HG03460 (cell line): ENCODE results near the gene ZMYND19.
"Not testable (repeated sequence)": the region's sequence is repeated elsewhere in the genome, so short reads cannot be mapped to it uniquely, and the experiment has no call there.

Source experiments
- ATAC-seq: cut with Tn5 transposase; IDR thresholded peaks from one replicate; pipeline ENCODE4 v1.9.1; 2021; ENCODE audit not compliant: unreplicated experiment

Gene ZMYND19

DNA sequence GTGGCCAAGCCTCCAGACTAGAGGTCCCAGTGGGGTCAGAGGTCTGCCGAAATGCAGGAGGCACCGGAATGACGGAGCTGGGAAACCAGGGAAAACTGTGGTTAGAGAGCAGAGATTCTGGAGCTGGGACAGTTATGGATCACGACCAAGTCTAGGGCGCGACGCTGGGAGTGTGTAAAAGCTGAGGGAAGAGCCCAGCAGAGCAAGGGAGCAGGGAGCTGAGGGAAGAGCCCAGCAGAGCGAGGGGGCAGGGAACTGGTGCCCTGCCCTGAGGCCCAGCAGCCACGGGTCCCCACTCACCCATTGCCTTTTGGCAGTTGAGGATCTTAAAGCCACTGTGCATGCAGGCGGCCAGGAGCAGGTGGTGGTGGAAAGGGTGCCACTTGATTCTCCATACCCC, 26.2 kb downstream of the ZMYND19 start:
- no peak for ATAC-seq

GRCh38 chr9:137558127-137558526, 32.2 kb downstream of the ZMYND19 start:
- ATAC-seq, result no peak

DNA sequence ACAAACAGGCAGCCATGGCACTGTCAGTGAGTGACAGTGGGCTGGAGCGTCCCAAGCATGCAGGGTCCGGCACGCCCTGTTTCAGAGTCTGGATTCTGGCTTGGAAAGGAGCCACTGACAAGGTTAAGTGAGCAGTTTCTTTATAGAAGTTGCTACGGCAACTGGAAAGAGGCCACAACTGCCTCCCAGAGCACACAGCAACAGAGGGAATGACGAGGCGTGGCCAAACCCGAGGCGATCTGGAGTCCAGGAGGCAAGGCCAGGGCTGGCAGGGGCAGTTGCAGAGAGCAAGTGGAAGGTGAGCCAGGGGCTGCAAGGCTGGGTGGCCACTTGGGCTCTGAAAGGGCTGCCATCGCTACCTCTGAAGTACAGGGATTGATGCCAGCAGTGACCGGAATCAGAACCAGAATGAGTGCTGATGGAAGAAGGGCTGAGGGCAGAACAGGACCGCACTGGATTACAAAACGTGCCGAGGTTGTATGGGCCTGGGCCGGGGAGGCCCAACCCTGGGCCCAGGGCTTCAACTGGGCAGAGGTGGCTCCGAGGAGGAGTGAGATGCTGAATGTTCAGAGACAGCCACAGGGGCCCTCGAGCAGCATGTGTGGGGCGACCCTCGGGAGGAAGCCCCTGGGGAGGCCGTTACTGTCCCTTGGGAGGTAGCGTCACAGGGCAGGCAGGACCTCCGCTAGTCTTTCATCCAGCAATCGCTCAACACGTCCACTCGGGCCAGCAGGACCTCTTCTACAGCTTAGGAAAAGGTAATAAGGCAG, 34.1 kb downstream of the ZMYND19 start:
- ATAC-seq, result no peak

DNA sequence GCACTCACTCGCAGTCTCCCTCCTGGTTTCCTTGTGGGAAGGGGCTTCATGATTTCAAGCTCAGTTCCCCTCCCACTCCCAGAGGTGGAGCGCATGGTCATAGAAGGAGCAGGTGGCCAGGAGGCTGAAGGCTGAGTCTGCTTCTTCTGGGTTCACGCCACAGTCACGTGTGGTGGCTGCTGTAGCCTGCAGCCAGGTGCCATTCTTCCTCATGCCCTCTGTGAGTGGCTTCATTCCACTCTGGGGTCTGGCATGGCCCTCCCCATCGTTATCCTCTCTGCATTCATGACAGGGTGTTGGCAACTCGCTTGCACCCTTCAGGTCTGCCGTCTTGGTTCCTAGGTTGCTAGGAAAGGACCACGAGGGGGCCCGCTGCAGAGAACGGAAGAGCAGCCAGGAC, 35.1 kb downstream of the ZMYND19 start:
- ATAC-seq, result no peak

GRCh38 chr9:137554349-137554748, 36.0 kb downstream of the ZMYND19 start:
- no peak for ATAC-seq

GRCh38 chr9:137553654-137554053, 36.7 kb downstream of the ZMYND19 start:
- not testable (repeated sequence) for ATAC-seq

DNA sequence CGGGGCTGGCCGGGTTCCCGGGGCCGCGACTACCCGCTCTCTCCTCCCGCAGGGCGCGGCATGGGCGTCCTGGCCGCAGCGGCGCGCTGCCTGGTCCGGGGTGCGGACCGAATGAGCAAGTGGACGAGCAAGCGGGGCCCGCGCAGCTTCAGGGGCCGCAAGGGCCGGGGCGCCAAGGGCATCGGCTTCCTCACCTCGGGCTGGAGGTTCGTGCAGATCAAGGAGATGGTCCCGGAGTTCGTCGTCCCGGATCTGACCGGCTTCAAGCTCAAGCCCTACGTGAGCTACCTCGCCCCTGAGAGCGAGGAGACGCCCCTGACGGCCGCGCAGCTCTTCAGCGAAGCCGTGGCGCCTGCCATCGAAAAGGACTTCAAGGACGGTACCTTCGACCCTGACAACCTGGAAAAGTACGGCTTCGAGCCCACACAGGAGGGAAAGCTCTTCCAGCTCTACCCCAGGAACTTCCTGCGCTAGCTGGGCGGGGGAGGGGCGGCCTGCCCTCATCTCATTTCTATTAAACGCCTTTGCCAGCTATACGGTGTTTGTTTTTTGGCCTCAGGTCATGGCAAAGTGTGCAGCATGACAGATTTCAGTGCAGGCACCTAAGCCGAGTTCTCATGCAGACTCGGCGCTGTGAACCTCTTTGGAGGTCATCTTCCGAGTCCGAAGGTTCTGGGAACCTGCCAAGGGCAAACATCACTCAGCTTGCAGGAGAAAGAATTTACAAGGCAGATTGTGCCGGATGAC, 38.1 kb downstream of the ZMYND19 start:
- peak; percentile 13 for ATAC-seq

DNA sequence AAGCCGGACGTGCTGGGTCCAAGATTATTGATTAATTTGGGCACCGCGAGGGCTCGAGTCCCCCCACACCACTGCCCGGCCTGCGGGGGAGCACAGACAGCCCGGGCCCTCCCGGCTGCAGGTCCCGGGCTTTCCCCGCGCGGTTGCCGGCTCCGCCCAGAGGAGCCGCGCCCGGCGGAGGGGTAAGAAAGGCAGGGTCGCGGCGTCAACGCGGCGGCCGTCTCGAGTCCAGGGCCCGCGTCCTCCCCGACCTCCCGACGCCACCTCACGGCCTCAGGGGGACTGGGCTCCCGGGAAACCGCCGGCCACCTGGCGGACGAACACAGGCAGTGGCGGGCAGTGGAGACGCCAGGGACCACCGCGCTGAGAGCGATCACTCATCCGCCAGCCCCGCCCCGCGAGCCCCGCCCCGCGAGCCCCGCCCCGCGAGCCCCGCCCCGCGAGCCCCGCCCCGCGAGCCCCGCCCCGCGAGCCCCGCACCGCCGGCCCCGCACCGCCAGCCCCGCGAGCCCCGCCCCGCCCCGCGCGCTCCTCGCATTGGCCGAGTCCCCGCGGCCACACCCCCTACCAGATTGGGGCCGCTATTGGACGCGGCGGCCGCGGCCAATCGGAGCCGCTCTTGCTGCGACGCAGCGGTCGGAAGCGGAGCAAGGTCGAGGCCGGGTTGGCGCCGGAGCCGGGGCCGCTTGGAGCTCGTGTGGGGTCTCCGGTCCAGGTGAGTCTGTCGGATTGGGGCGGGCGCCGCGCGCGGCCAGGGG, 38.9 kb downstream of the ZMYND19 start, which contains the start of gene MRPL41:
Gene MRPL41, plus strand, starts transcription at position 616 of the 758 bp plus-strand sequence. CDS start 203 bp downstream, outside the sequence.
- peak; percentile 70 for ATAC-seq

DNA sequence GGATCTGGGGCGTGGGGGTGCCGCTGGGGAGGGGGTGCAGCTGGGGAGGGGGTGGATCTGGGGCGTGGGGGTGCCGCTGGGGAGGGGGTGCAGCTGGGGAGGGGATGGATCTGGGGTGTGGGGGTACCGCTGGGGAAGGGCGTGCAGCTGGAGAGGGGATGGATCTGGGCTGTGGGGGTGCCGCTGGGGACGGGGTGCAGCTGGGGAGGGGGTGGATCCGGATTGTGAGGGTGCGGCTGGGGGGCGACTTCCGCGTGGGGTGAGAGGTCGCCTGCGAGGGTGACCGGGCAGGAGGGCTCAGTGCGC, 39.4 kb downstream of the ZMYND19 start:
- not testable (repeated sequence) for ATAC-seq

- ATAC-seq, result no peak
Observed at GRCh38 chr9:137550231-137550621, 40.1 kb downstream of the ZMYND19 start, which contains the start of gene PNPLA7. TSS of gene PNPLA7 (minus strand) at chr9:137550402. CDS start at chr9:137550197, 205 bp downstream.

DNA sequence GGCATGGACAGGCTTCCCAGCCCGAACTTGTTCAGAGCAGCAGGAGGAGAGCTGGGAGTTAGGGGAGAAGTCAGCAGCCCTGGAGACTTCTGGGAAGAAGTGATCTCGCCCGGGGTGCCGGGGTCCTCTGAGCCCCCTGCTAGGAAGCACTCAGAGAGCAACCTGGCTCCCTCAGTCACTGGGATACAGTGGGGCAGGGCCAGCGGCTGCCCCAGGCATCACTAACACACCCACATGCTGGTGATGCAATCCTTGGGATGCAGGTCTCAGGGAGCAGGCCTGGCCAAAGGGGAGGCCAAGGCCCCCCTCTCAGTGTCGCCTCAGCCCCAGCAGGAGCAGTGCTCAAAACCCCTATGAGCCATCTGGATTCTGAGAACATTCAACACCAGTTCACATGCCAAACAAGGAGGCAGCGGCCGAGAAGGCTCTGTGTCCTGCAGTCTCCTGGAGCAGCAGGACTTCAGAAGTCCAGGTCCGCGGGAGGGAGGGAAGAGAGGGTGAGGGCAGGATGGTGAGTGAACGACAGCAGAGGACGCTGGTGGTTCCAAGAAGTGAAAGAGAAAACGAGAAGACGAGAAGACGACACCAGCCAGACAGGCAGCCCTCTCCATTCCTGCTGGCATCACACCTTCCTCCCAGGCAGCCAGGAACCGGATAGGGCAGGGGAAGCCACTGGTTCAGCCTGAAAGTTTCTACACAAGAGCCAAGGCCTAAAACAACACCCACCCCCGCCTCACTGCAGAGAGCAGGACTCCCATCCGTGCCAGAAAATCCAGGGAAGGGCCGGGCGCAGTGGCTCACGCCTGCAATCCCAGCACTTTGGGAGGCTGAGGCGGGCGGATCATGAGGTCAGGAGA, 42.4 kb downstream of the ZMYND19 start:
- no peak for ATAC-seq

DNA sequence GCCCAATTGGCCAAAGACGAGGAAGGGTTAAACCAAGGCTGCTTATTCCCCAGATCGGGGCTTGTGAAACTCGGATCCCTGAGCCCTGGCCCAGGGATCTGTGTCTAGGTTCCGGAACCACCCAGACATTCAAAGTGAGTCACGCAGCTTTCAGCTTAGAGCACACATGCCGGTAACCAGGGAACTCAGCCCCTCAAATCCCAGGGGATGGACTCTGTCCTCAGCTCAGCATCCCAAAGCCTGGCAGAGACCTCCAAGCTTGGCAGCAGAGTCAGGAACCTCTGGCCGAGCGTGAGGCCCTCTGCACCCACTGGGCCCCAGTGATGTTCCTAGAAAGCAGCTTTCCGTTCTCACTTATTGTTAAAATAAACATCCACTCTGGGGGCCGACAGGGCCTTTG, 45.2 kb downstream of the ZMYND19 start:
- ATAC-seq, result no peak

GRCh38 chr9:137544176-137544760, 46.0 kb downstream of the ZMYND19 start:
- no peak for ATAC-seq

DNA sequence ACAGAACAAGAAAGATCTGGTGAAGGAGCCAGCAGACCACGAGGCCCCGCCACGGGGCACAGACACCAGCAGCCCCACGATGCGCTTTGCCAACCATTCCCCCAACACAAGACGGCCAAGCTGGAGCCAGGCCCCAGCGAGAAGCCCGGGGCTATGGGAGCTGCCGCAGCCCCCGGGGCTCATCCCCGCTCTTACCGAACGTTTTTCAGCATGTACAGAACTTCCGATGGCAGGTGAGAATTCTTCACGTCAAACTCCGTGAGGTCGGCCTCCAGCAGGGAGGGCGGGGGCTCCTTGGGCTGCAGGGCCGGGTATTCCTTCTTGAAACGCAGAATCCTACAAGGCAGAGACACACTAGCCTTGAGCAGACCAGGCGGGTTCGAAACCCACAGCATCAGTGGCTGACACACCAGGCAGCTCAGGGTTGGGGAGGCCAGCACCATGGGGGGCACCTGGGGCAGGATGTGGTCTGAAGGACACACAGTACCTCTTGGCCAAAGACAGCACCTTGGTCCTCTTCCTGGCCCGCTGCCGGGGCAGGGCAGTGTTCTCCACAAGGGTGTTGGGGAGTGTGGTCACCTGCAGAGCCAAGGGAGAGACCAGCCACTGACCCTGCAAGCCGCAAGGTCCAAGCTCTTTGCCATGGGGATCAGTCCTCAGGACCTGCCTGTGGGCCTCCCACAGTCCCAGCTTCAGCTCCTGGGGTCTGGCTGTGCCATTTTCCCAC, 46.9 kb downstream of the ZMYND19 start:
- no peak for ATAC-seq

GRCh38 chr9:137542486-137542885, 47.8 kb downstream of the ZMYND19 start:
- ATAC-seq, result no peak

- no peak for ATAC-seq
Observed at GRCh38 chr9:137540536-137540935, 49.8 kb downstream of the ZMYND19 start.

DNA sequence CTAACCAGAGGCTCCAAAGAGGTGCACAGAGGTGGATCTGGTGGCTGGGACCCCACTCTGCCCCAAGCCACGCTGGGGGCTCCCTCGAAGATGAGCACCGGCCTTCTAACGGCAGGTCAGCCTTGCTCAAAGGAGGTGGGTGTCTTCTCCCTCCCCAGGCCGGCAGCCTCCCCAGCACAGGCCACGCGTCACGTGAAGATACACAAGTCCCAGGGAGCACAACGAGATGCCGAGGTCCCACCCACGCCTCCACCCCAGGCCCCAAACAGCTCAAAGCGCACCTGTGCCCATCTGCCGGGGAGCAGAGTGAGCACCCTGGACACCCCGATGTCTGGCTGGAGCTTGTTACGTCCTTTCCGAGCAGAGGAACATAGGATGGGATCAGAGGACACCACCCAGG, 52.3 kb downstream of the ZMYND19 start:
- no peak for ATAC-seq

DNA sequence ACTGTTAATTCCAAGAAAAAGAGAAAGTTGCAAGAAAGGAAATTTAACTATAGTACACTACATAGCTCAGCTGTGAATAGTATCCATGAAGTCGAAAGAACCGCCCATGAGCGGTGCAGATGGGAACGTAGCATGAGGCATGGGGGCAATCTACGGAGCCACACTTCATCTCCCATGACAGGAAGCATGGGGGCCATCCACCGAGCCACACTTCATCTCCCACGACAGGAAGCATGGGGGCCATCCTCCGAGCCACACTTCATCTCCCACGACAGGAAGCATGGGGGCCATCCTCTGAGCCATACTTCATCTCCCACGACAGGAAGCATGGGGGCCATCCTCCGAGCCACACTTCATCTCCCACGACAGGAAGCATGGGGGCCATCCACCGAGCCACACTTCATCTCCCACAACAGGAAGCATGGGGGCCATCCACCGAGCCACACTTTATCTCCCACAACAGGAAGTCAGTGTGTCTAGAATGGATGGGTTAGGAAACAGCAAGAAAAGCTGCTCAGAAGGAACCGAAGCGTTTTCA, 53.6 kb downstream of the ZMYND19 start:
- not testable (repeated sequence) for ATAC-seq

- ATAC-seq, result no peak
Observed at GRCh38 chr9:137535120-137535428, 55.2 kb downstream of the ZMYND19 start.
